ENCODE measurements around the gene PID1. TPM values are rescaled to one million over a fixed set of nuclear protein-coding genes. Genes with fewer than 3 reads are reported as not detected.

The PID1 gene
- polyA plus RNA-seq, 1 donor from 2014 or later = not detected

- Mint-ChIP-seq H3K9me3 (peaks cover 3 to 8% (median 5%) of the 10 kb centered on the region in 3 donors), H3K4me1 (no peaks in the 10 kb centered on the region), H3K4me3 (no peak overlapping the region), H3K27me3 (no peaks in the 10 kb centered on the region), H3K27ac (no peak overlapping the region), H3K36me3 (peaks cover 5% of the 10 kb centered on the region)
Measured at GRCh38 chr2:229178706-229179105, 92.4 kb downstream of the PID1 start.

- no peaks in the 10 kb centered on the region for H3K27me3 Mint-ChIP-seq
- no peak overlapping the region for H3K4me3 Mint-ChIP-seq
- peaks cover 5% of the 10 kb centered on the region for H3K36me3 Mint-ChIP-seq
- H3K9me3 Mint-ChIP-seq = peaks cover 5 to 8% (median 5%) of the 10 kb centered on the region in 3 donors
- H3K4me1 Mint-ChIP-seq = no peaks in the 10 kb centered on the region
- no peak overlapping the region for H3K27ac Mint-ChIP-seq
Measured at GRCh38 chr2:229178117-229178516, 93.0 kb downstream of the PID1 start.

GRCh38 chr2:229176136-229176535 lies 95.0 kb downstream of the PID1 start:
- Mint-ChIP-seq H3K36me3 (peaks cover 5% of the 10 kb centered on the region), H3K4me3 (no peak overlapping the region), H3K4me1 (no peaks in the 10 kb centered on the region)

GRCh38 chr2:229175497-229175863 lies 95.6 kb downstream of the PID1 start:
- Mint-ChIP-seq H3K4me3 (no peak overlapping the region), H3K9me3 (peaks cover 4 to 6% (median 5%) of the 10 kb centered on the region in 3 donors)

More at GRCh38 chr2:229176136-229176535, 95.0 kb downstream of the PID1 start:
- no peaks in the 10 kb centered on the region for H3K27me3 Mint-ChIP-seq
- H3K9me3 Mint-ChIP-seq = peaks cover 4 to 8% (median 5%) of the 10 kb centered on the region in 3 donors
- no peak overlapping the region for H3K27ac Mint-ChIP-seq

GRCh38 chr2:229174794-229175496 lies 96.1 kb downstream of the PID1 start:
- H3K27me3 Mint-ChIP-seq = no peaks in the 10 kb centered on the region
- H3K4me3 Mint-ChIP-seq = no peak overlapping the region
- H3K36me3 Mint-ChIP-seq = peaks cover 5% of the 10 kb centered on the region
- no peak overlapping the region for H3K27ac Mint-ChIP-seq
- H3K9me3 Mint-ChIP-seq = peaks cover 4 to 7% (median 5%) of the 10 kb centered on the region in 3 donors
- H3K4me1 Mint-ChIP-seq = no peaks in the 10 kb centered on the region

More at GRCh38 chr2:229175497-229175863, 95.6 kb downstream of the PID1 start:
- Mint-ChIP-seq H3K4me1 (no peaks in the 10 kb centered on the region), H3K27ac (no peak overlapping the region), H3K27me3 (no peaks in the 10 kb centered on the region), H3K36me3 (peaks cover 5% of the 10 kb centered on the region)

GRCh38 chr2:229173825-229174359 lies 97.2 kb downstream of the PID1 start:
- Mint-ChIP-seq H3K4me3 (no peak overlapping the region), H3K9me3 (peaks cover 3 to 7% (median 4%) of the 10 kb centered on the region in 3 donors), H3K27ac (no peak overlapping the region), H3K27me3 (no peaks in the 10 kb centered on the region), H3K36me3 (peaks cover 5% of the 10 kb centered on the region), H3K4me1 (no peaks in the 10 kb centered on the region)

GRCh38 chr2:229170916-229171315 lies 100.2 kb downstream of the PID1 start:
- no peak overlapping the region for H3K27ac Mint-ChIP-seq
- H3K36me3 Mint-ChIP-seq = peaks cover 5% of the 10 kb centered on the region
- H3K4me3 Mint-ChIP-seq = no peak overlapping the region
- peaks cover 2 to 15% (median 4%) of the 10 kb centered on the region in 3 donors for H3K9me3 Mint-ChIP-seq
- H3K4me1 Mint-ChIP-seq = no peaks in the 10 kb centered on the region
- no peaks in the 10 kb centered on the region for H3K27me3 Mint-ChIP-seq

- no peak overlapping the region for H3K4me3 Mint-ChIP-seq
- no peaks in the 10 kb centered on the region for H3K4me1 Mint-ChIP-seq
- no peaks in the 10 kb centered on the region for H3K27me3 Mint-ChIP-seq
- H3K27ac Mint-ChIP-seq = no peak overlapping the region
- no peaks in the 10 kb centered on the region for H3K36me3 Mint-ChIP-seq
- peaks cover 2 to 11% (median 4%) of the 10 kb centered on the region in 3 donors for H3K9me3 Mint-ChIP-seq
Measured at GRCh38 chr2:229170171-229170570, 100.9 kb downstream of the PID1 start.

GRCh38 chr2:229169751-229170150 lies 101.3 kb downstream of the PID1 start:
- Mint-ChIP-seq H3K4me1 (no peaks in the 10 kb centered on the region), H3K36me3 (no peaks in the 10 kb centered on the region), H3K27me3 (no peaks in the 10 kb centered on the region), H3K4me3 (no peak overlapping the region), H3K9me3 (peaks cover 2 to 11% (median 4%) of the 10 kb centered on the region in 3 donors), H3K27ac (no peak overlapping the region)

- Mint-ChIP-seq H3K9me3 (peaks cover 2 to 11% (median 2%) of the 10 kb centered on the region in 3 donors), H3K27ac (no peak overlapping the region), H3K4me1 (no peaks in the 10 kb centered on the region), H3K36me3 (peaks cover 2% of the 10 kb centered on the region), H3K27me3 (no peaks in the 10 kb centered on the region), H3K4me3 (no peak overlapping the region)
Measured at GRCh38 chr2:229164545-229165249, 106.4 kb downstream of the PID1 start.

- H3K27ac Mint-ChIP-seq = no peak overlapping the region
- peaks cover 2 to 15% (median 7%) of the 10 kb centered on the region in 3 donors for H3K9me3 Mint-ChIP-seq
- H3K4me3 Mint-ChIP-seq = no peak overlapping the region
- H3K36me3 Mint-ChIP-seq = peaks cover 2% of the 10 kb centered on the region
- no peaks in the 10 kb centered on the region for H3K4me1 Mint-ChIP-seq
- H3K27me3 Mint-ChIP-seq = no peaks in the 10 kb centered on the region
Measured at GRCh38 chr2:229163893-229164292, 107.2 kb downstream of the PID1 start.

GRCh38 chr2:229162015-229162414 lies 109.1 kb downstream of the PID1 start:
- Mint-ChIP-seq H3K4me1 (no peaks in the 10 kb centered on the region), H3K9me3 (peaks cover 2 to 16% (median 7%) of the 10 kb centered on the region in 3 donors), H3K36me3 (peaks cover 2% of the 10 kb centered on the region), H3K27ac (no peak overlapping the region), H3K4me3 (no peak overlapping the region), H3K27me3 (no peaks in the 10 kb centered on the region)

- no peak overlapping the region for H3K27ac Mint-ChIP-seq
- H3K4me3 Mint-ChIP-seq = no peak overlapping the region
- peaks cover 5% of the 10 kb centered on the region for H3K36me3 Mint-ChIP-seq
- H3K4me1 Mint-ChIP-seq = no peaks in the 10 kb centered on the region
- H3K27me3 Mint-ChIP-seq = no peaks in the 10 kb centered on the region
- H3K9me3 Mint-ChIP-seq = peaks cover under 1 to 11% (median 9%) of the 10 kb centered on the region in 3 donors
Measured at GRCh38 chr2:229160984-229161383, 110.1 kb downstream of the PID1 start.

GRCh38 chr2:229160180-229160579 lies 110.9 kb downstream of the PID1 start:
- Mint-ChIP-seq H3K4me1 (no peaks in the 10 kb centered on the region), H3K4me3 (no peak overlapping the region), H3K36me3 (peaks cover 5% of the 10 kb centered on the region), H3K27me3 (no peaks in the 10 kb centered on the region), H3K27ac (no peak overlapping the region), H3K9me3 (peaks cover 0 to 11% (median 9%) of the 10 kb centered on the region in 3 donors)

- Mint-ChIP-seq H3K27ac (no peak overlapping the region), H3K27me3 (no peaks in the 10 kb centered on the region), H3K4me1 (no peaks in the 10 kb centered on the region)
Measured at GRCh38 chr2:229159405-229159804, 111.7 kb downstream of the PID1 start.

More at GRCh38 chr2:229159405-229159804, 111.7 kb downstream of the PID1 start:
- peaks cover 0 to 12% (median 9%) of the 10 kb centered on the region in 3 donors for H3K9me3 Mint-ChIP-seq
- peaks cover 5% of the 10 kb centered on the region for H3K36me3 Mint-ChIP-seq
- no peak overlapping the region for H3K4me3 Mint-ChIP-seq

All from IgD-negative memory B cell (primary cell).